ENCODE results near the gene INPP5B. TPM values are rescaled to one million over a fixed set of nuclear protein-coding genes. Genes with fewer than 3 reads are reported as not detected.

INPP5B gene
- total and polyA plus RNA-seq, 2 experiments from 2014 or later, result 10.0 to 34.3 TPM

DNA sequence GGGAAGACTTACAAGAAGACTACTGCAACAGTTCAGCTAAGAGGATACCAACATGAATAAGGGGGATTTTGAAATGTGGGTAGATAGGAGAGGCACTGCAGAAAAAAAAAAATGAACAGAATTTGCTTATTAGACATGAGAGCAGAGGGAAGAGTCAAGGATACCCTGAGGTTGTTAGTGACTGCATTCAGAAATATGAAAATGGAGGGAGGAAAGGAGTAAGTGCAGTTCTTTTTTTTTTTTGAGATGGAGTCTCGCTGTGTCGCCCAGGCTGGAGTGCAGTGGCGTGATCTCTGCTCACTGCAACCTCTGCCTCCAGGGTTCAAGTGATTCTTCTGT is 23.3 kb downstream of the INPP5B start:
- Histone ChIP-seq H3K36me3 (ENCODE audit: low read depth) (0 out of 2 replicates have a peak, but pooled peaks cover 4% of the 10 kb centered on the region), H3K9me3 (ENCODE audit: low read depth) (no peaks in the 10 kb centered on the region), H3K4me3 (no peak overlapping the region), H3K79me2 (ENCODE audit: insufficient read depth) (peaks cover 93% of the 10 kb centered on the region), H3K4me2 (ENCODE audit: unreplicated experiment) (no peak overlapping the region), H3F3A (ENCODE audit: insufficient read depth) (no peaks in the 10 kb centered on the region), H3K9ac (no peak overlapping the region), H3K4me1 (ENCODE audit: insufficient read depth) (no peaks in the 10 kb centered on the region), H2AFZ (no peak overlapping the region), H3K27me3 (replicated peaks; ENCODE audit: insufficient read depth) (no peaks in the 10 kb centered on the region), H3K27ac (no peak overlapping the region), H3K9me2 (ENCODE audit: insufficient read depth) (no peaks in the 10 kb centered on the region), H4K20me1 (ENCODE audit: insufficient read depth) (no peaks in the 10 kb centered on the region)
- no peak for TF ChIP-seq EZH2phosphoT487 (IDR thresholded peaks at IDR 0.05; ENCODE audit: insufficient read depth, low read depth)
- TF ChIP-seq EZH2 (IDR thresholded peaks at IDR 0.05; ENCODE audit: insufficient read depth, poor library complexity, severe bottlenecking), result no peak
- DNase-seq, result no peak
- 97 to 100% methylated on average over 3 of the region's 3 CpGs for WGBS, 2 experiments (ENCODE audit: low coverage in 1 of 2, low lambda C conversion rate in 2 of 2, missing lambda C conversion rate in 2 of 2)
- in situ Hi-C loops (cut with MboI), result no loop called here

DNA sequence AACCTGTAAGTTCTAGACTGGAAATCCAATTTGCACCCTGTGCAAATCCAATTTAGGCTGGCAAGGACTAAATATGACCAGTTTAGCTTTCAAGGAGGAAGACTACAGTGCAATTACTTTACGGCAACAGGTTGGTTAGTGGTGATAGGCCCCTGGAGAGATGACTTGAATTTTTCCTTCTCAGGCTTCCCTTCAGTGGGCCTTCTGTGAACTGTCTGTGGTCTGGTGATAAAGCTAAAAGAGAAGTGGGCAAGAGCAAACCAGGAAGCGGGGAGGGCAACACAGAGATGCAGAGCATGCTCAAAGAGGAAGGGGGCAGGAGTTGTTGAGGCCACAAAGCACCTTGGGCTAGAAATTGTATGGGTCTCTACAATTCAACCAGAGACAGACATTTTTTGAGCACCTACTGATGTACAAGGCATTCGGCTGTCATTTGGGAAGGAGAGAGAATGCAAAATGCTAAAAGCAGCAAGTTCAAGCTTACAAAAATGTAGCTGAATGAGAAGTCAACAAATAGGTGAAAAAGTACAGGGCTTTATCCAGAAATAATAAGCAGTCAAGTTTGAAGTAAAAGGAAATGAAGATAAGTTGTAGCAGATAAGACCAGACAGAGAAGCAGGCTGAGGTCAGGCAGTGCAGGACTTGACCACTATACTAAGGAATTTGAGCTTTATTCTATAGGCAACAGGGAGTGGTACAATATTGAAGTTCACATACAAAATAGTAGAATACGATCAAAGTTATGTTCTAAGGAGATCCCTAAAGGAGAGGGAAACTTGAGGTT is 23.9 kb downstream of the INPP5B start:
- 81 to 87% methylated on average over 4 of the region's 4 CpGs for WGBS, 2 experiments (ENCODE audit: low coverage in 1 of 2, low lambda C conversion rate in 2 of 2, missing lambda C conversion rate in 2 of 2)
- no peaks in the 10 kb centered on the region for H3K9me2 ChIP-seq (ENCODE audit: insufficient read depth)
- H3K27ac ChIP-seq, result no peak overlapping the region
- no peaks in the 10 kb centered on the region for H3K4me1 ChIP-seq (ENCODE audit: insufficient read depth)
- H3K79me2 ChIP-seq (ENCODE audit: insufficient read depth), result peaks cover 93% of the 10 kb centered on the region
- no peak overlapping the region for H3K4me2 ChIP-seq (ENCODE audit: unreplicated experiment)
- no peaks in the 10 kb centered on the region for H4K20me1 ChIP-seq (ENCODE audit: insufficient read depth)
- no peaks in the 10 kb centered on the region for H3K9me3 ChIP-seq (ENCODE audit: low read depth)
- no peaks in the 10 kb centered on the region for H3K27me3 ChIP-seq (replicated peaks; ENCODE audit: insufficient read depth)
- in situ Hi-C loops (cut with MboI), result no loop called here
- H3K9ac ChIP-seq, result no peak overlapping the region
- no peak for DNase-seq
- no peak for TF ChIP-seq EZH2phosphoT487 (IDR thresholded peaks at IDR 0.05; ENCODE audit: insufficient read depth, low read depth)
- no peak overlapping the region for H2AFZ ChIP-seq
- H3K4me3 ChIP-seq, result no peak overlapping the region
- H3F3A ChIP-seq (ENCODE audit: insufficient read depth), result no peaks in the 10 kb centered on the region
- 0 out of 2 replicates have a peak, but pooled peaks cover 4% of the 10 kb centered on the region for H3K36me3 ChIP-seq (ENCODE audit: low read depth)

- WGBS, 2 experiments (ENCODE audit: low coverage in 1 of 2, low lambda C conversion rate in 2 of 2, missing lambda C conversion rate in 2 of 2), result 55 to 60% methylated on average over 1 of the region's 1 CpG
- no peaks in the 10 kb centered on the region for H3K27me3 ChIP-seq (replicated peaks; ENCODE audit: insufficient read depth)
- H4K20me1 ChIP-seq (ENCODE audit: insufficient read depth), result no peaks in the 10 kb centered on the region
- no peak overlapping the region for H3K27ac ChIP-seq
- H3K9me3 ChIP-seq (ENCODE audit: low read depth), result no peaks in the 10 kb centered on the region
- peaks cover 93% of the 10 kb centered on the region for H3K79me2 ChIP-seq (ENCODE audit: insufficient read depth)
- peaks cover 14% of the 10 kb centered on the region; the same call in 1 of the 2 replicates for H3K36me3 ChIP-seq (ENCODE audit: low read depth)
- no peaks in the 10 kb centered on the region for H3K4me1 ChIP-seq (ENCODE audit: insufficient read depth)
- no peaks in the 10 kb centered on the region for H3F3A ChIP-seq (ENCODE audit: insufficient read depth)
- no peak overlapping the region for H3K4me2 ChIP-seq (ENCODE audit: unreplicated experiment)
- TF ChIP-seq EZH2 (IDR thresholded peaks at IDR 0.05; ENCODE audit: insufficient read depth, poor library complexity, severe bottlenecking) (no peak), EZH2phosphoT487 (IDR thresholded peaks at IDR 0.05; ENCODE audit: insufficient read depth, low read depth) (no peak)
- H3K9ac ChIP-seq, result no peak overlapping the region
- H2AFZ ChIP-seq, result no peak overlapping the region
- DNase-seq, result peak; percentile 57
- no peak overlapping the region for H3K4me3 ChIP-seq
- no peaks in the 10 kb centered on the region for H3K9me2 ChIP-seq (ENCODE audit: insufficient read depth)
- in situ Hi-C loops (cut with MboI), result no loop called here
Measured at GRCh38 chr1:37919277-37919676, 27.6 kb downstream of the INPP5B start.

DNA sequence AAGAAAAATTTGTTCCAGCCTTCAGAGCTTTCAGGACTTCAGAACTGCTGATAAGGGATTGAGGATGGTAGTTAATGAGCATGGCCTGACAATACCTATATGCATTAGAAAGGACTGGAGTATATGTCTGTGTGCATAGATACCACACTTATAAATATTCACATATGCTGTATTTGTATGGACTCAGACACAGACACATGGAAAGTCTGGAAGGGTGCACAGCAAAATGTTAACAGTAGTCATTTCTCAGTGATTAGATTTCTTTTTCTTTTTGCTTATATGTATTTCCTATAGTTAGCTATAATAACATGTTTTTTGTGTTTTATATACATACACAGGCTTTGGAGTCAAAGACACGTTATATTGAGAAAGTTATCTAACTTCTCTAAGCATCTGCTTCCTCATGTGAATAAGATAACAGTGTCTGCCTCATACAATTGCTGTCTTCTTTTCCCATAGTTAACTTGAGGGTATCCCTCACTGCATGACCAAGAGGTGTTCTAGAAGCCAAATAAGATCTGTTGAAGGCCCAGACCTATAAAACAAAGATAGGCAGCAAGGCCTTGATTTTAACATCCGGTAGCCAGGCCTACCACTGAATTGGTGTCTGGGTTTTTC is 31.3 kb downstream of the INPP5B start:
- Histone ChIP-seq H3K9ac (no peak overlapping the region), H3K9me3 (ENCODE audit: low read depth) (no peaks in the 10 kb centered on the region), H4K20me1 (ENCODE audit: insufficient read depth) (no peaks in the 10 kb centered on the region), H3K27me3 (replicated peaks; ENCODE audit: insufficient read depth) (no peaks in the 10 kb centered on the region), H2AFZ (no peak overlapping the region), H3K9me2 (ENCODE audit: insufficient read depth) (no peaks in the 10 kb centered on the region), H3K27ac (no peak overlapping the region), H3K4me1 (ENCODE audit: insufficient read depth) (no peaks in the 10 kb centered on the region), H3K4me2 (ENCODE audit: unreplicated experiment) (no peak overlapping the region), H3F3A (ENCODE audit: insufficient read depth) (no peaks in the 10 kb centered on the region), H3K36me3 (ENCODE audit: low read depth) (peaks cover 14% of the 10 kb centered on the region; the same call in 1 of the 2 replicates), H3K79me2 (ENCODE audit: insufficient read depth) (peaks cover 92% of the 10 kb centered on the region), H3K4me3 (no peak overlapping the region)
- no peak for DNase-seq
- WGBS, 2 experiments (ENCODE audit: low coverage in 1 of 2, low lambda C conversion rate in 2 of 2, missing lambda C conversion rate in 2 of 2), result 97 to 98% methylated on average over 2 of the region's 2 CpGs
- in situ Hi-C loops (cut with MboI), result no loop called here
- no peak for TF ChIP-seq EZH2phosphoT487 (IDR thresholded peaks at IDR 0.05; ENCODE audit: insufficient read depth, low read depth)
- TF ChIP-seq EZH2 (IDR thresholded peaks at IDR 0.05; ENCODE audit: insufficient read depth, poor library complexity, severe bottlenecking), result no peak

All from GM23248 (cell line).